ENCODE results near the gene SRD5A1.
A peak's percentile ranks its signal among the peaks of the same experiment; 100 is the strongest.

Gene SRD5A1

GRCh38 chr5:6714226-6715041, 81.2 kb downstream of the SRD5A1 start:
- no peak for DNase-seq (ENCODE audit: low read depth)
- no peak for TF ChIP-seq CTCF (conservative IDR thresholded peaks at IDR 0.05; ENCODE audit: control insufficient read depth, insufficient read depth, low read depth, low read length)
- H3K4me3 ChIP-seq (ENCODE audit: control insufficient read depth, low read depth, low read length): peak overlapping the region; percentile 83

- peak overlapping the region; percentile 83 for H3K4me3 ChIP-seq (ENCODE audit: control insufficient read depth, low read depth, low read length)
- DNase-seq (ENCODE audit: low read depth): no peak
- TF ChIP-seq CTCF (conservative IDR thresholded peaks at IDR 0.05; ENCODE audit: control insufficient read depth, insufficient read depth, low read depth, low read length): no peak
Observed at GRCh38 chr5:6715271-6715670, 82.0 kb downstream of the SRD5A1 start.

- no peak for TF ChIP-seq CTCF (conservative IDR thresholded peaks at IDR 0.05; ENCODE audit: control insufficient read depth, insufficient read depth, low read depth, low read length)
- H3K4me3 ChIP-seq (ENCODE audit: control insufficient read depth, low read depth, low read length): peak overlapping the region; percentile 83
- DNase-seq (ENCODE audit: low read depth): no peak
Observed at GRCh38 chr5:6715758-6716628, 82.8 kb downstream of the SRD5A1 start.

- H3K4me3 ChIP-seq (ENCODE audit: control insufficient read depth, low read depth, low read length): no peak overlapping the region
- no peak for TF ChIP-seq CTCF (conservative IDR thresholded peaks at IDR 0.05; ENCODE audit: control insufficient read depth, insufficient read depth, low read depth, low read length)
- DNase-seq (ENCODE audit: low read depth): no peak
Observed at GRCh38 chr5:6716629-6717149, 83.4 kb downstream of the SRD5A1 start.

- TF ChIP-seq CTCF (conservative IDR thresholded peaks at IDR 0.05; ENCODE audit: control insufficient read depth, insufficient read depth, low read depth, low read length): no peak
- no peak overlapping the region for H3K4me3 ChIP-seq (ENCODE audit: control insufficient read depth, low read depth, low read length)
- no peak for DNase-seq (ENCODE audit: low read depth)
Observed at GRCh38 chr5:6717247-6717646, 84.0 kb downstream of the SRD5A1 start.

GRCh38 chr5:6717687-6718086, 84.4 kb downstream of the SRD5A1 start:
- no peak for TF ChIP-seq CTCF (conservative IDR thresholded peaks at IDR 0.05; ENCODE audit: control insufficient read depth, insufficient read depth, low read depth, low read length)
- DNase-seq (ENCODE audit: low read depth): no peak
- no peak overlapping the region for H3K4me3 ChIP-seq (ENCODE audit: control insufficient read depth, low read depth, low read length)

Data from fibroblast of mammary gland (primary cell).